ENCODE measurements around the gene SLX4IP. TPM values are rescaled to one million over a fixed set of nuclear protein-coding genes. Genes with fewer than 3 reads are reported as not detected.
A peak's percentile ranks its signal among the peaks of the same experiment; 100 is the strongest.
"Not testable (repeated sequence)": the region's sequence is repeated elsewhere in the genome, so short reads cannot be mapped to it uniquely, and the experiment has no call there.

The SLX4IP gene
- total and polyA plus RNA-seq, 5 experiments from 2014 or later, result 1.5 to 6.3 (median 2.5) TPM

- no peak overlapping the region for H3K4me3 Mint-ChIP-seq
- peaks cover 0 to 6% (median 4%) of the 10 kb centered on the region in 4 donors for H3K4me1 Mint-ChIP-seq
- H3K27ac Mint-ChIP-seq, result no peak overlapping the region
- no peaks in the 10 kb centered on the region for H3K9me3 Mint-ChIP-seq
- ATAC-seq, result no peak
- no peak for DNase-seq
- POLR2A ChIA-PET, result no interaction called here
- peaks cover 0 to 60% (median 9%) of the 10 kb centered on the region in 3 donors for H3K36me3 Mint-ChIP-seq
- H3K27me3 Mint-ChIP-seq, result no peaks in the 10 kb centered on the region
These were observed 23.4 kb upstream of the SLX4IP start for GRCh38 chr20:10411673-10412072.

DNA sequence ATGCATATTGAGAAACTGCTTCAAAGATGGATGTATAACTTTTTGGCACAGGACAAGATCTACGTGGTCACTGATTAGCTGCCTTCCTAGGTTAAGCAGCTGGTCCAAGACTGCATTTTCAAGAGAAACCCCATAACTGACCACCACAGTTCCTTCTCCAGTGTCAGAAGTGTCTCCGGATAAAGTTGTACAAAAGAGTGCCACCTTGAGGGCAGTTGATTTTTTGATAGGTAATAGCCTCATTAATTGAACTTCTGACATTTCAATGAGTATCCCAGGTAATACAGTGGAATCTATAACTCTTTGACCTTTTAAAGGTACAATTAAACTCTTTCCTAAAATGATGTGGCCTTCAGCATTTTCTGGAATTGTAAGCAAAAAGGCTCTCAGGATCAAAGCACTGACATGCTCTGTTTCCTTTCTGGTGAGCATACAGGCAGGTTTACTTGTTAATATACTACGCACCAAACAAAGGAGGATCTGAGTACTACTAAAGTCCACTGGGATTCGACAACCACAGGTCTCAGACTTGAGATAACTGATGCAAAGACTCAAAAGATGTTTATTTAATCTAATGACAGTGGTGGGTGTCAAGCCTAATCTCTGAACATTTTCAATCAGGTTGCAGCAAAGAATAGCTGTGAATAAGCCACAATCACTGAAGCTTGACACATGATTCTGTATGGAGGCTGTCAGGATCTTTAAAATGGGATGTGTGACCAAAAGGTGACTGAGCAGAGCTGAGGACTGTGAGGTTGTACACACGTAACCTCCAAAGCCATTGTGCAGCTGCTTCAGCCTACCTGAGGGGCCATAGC lies 22.3 kb upstream of the SLX4IP start:
- DNase-seq (no peak), ATAC-seq (no peak)
- Mint-ChIP-seq H3K4me3 (no peak overlapping the region), H3K27ac (peak overlapping the region in 1 of 10 donors; percentile 4), H3K36me3 (peaks cover 4 to 59% (median 11%) of the 10 kb centered on the region in 3 donors), H3K9me3 (no peaks in the 10 kb centered on the region), H3K4me1 (peaks cover 3 to 11% (median 7%) of the 10 kb centered on the region in 4 donors), H3K27me3 (no peaks in the 10 kb centered on the region)
- POLR2A ChIA-PET, result no interaction called here

GRCh38 chr20:10415013-10415650 lies 20.0 kb upstream of the SLX4IP start:
- no peaks in the 10 kb centered on the region for H3K27me3 Mint-ChIP-seq
- peak overlapping the region in 1 of 10 donors; percentile 27 for H3K27ac Mint-ChIP-seq
- H3K4me1 Mint-ChIP-seq, result peaks cover 6 to 13% (median 9%) of the 10 kb centered on the region in 4 donors
- peaks cover 4 to 70% (median 12%) of the 10 kb centered on the region in 3 donors for H3K36me3 Mint-ChIP-seq
- DNase-seq (no peak), ATAC-seq (no peak)
- no peak overlapping the region for H3K4me3 Mint-ChIP-seq
- POLR2A ChIA-PET, result no interaction called here
- no peaks in the 10 kb centered on the region for H3K9me3 Mint-ChIP-seq

DNA sequence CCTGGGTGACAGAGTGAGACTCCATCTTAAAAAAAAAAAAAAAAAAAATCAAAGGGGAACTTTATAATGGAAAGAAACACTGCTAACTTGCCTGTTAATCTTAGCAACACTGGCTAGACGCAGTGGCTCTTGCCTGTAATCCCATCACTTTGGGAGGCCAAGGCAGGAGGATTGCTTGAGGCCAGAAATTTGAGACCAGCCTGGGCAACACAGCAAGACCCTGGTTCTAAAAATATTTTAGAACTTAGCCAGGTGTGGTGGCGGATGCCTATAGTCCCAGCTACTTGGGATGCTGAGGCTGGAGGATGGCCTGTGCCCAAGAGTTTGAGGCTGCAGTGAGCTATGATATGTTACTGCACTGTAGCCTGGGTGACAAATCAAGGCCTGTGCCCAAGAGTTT lies 17.9 kb upstream of the SLX4IP start:
- ATAC-seq, POLR2A ChIA-PET, H3K27me3 Mint-ChIP-seq, DNase-seq, H3K4me3 Mint-ChIP-seq, H3K9me3 Mint-ChIP-seq: not testable (repeated sequence)
- Mint-ChIP-seq H3K4me1 (peaks cover 6 to 16% (median 13%) of the 10 kb centered on the region in 4 donors), H3K27ac (peak overlapping the region in 1 of 10 donors; percentile 87), H3K36me3 (peaks cover 4 to 69% (median 10%) of the 10 kb centered on the region in 3 donors)

- Mint-ChIP-seq H3K27ac (no peak overlapping the region), H3K9me3 (no peaks in the 10 kb centered on the region), H3K4me3 (no peak overlapping the region), H3K36me3 (peaks cover 4 to 57% (median 12%) of the 10 kb centered on the region in 3 donors), H3K27me3 (no peaks in the 10 kb centered on the region), H3K4me1 (peaks cover 8 to 18% (median 16%) of the 10 kb centered on the region in 4 donors)
- POLR2A ChIA-PET, result no interaction called here
- DNase-seq (no peak), ATAC-seq (no peak)
These were observed 15.5 kb upstream of the SLX4IP start for GRCh38 chr20:10419550-10420133.

GRCh38 chr20:10423735-10424134 lies 11.4 kb upstream of the SLX4IP start:
- H3K36me3 Mint-ChIP-seq, result peaks cover 0 to 38% (median 7%) of the 10 kb centered on the region in 3 donors
- ATAC-seq, result no peak
- no peak overlapping the region for H3K27ac Mint-ChIP-seq
- no peaks in the 10 kb centered on the region for H3K27me3 Mint-ChIP-seq
- DNase-seq, result no peak
- peaks cover 6 to 24% (median 12%) of the 10 kb centered on the region in 4 donors for H3K4me1 Mint-ChIP-seq
- H3K4me3 Mint-ChIP-seq, result no peak overlapping the region
- no peaks in the 10 kb centered on the region for H3K9me3 Mint-ChIP-seq
- POLR2A ChIA-PET, result no interaction called here

- Mint-ChIP-seq H3K4me1 (peaks cover 29 to 46% (median 39%) of the 10 kb centered on the region in 4 donors), H3K36me3 (peaks cover 0 to 24% (median 6%) of the 10 kb centered on the region in 3 donors), H3K9me3 (no peaks in the 10 kb centered on the region), H3K27me3 (no peaks in the 10 kb centered on the region), H3K4me3 (no peak overlapping the region), H3K27ac (peak overlapping the region in 3 of 10 donors; percentile 16 to 43 (median 29))
- DNase-seq (peak in 8 of 10 donors; percentile 14 to 41 (median 29)), ATAC-seq (peak in 1 of 2 donors; percentile 23)
- POLR2A ChIA-PET, result interaction anchor here (0.8 kb wide), 1 partner anchor 87 kb away, joined by 3 read pairs; no protein-coding TSS in a partner anchor
These were observed 7.9 kb upstream of the SLX4IP start for GRCh38 chr20:10427060-10427692.

GRCh38 chr20:10428008-10428407 lies 7.1 kb upstream of the SLX4IP start:
- peak overlapping the region in 1 of 10 donors; percentile 24 for H3K27ac Mint-ChIP-seq
- H3K27me3 Mint-ChIP-seq, result no peaks in the 10 kb centered on the region
- H3K9me3 Mint-ChIP-seq, result no peaks in the 10 kb centered on the region
- peaks cover 0 to 23% (median 5%) of the 10 kb centered on the region in 3 donors for H3K36me3 Mint-ChIP-seq
- POLR2A ChIA-PET, result no interaction called here
- peaks cover 31 to 50% (median 40%) of the 10 kb centered on the region in 4 donors for H3K4me1 Mint-ChIP-seq
- no peak overlapping the region for H3K4me3 Mint-ChIP-seq
- ATAC-seq (no peak), DNase-seq (no peak)

DNA sequence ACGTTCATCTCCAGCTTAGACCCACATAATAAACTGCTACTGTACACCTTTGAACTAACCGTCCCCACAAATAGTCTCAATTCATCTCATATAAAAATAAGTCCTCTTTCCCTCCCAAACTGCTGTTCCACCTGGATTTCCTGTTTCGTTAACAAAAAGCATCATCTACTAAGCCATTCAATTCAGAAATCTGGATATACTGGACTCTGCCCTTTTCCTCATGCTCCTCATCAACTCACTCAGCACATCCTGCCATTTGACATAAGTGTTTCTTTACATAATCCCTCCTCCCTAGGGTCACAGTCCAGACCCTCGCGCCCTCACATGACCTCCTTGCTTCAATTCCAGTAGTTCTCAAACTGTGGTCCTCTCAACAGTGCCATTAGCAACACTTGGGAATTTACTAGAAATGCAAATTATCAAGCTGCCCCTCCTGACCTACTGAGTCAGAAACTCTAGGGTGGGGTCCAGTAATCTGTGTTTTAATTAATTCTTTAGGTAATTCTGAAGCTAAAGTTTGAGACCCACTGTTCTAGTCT lies 5.6 kb upstream of the SLX4IP start:
- DNase-seq, result no peak
- Mint-ChIP-seq H3K4me1 (peaks cover 33 to 52% (median 44%) of the 10 kb centered on the region in 4 donors), H3K27ac (peak overlapping the region in 6 of 10 donors; percentile 1 to 65 (median 40)), H3K9me3 (peaks cover 0 to 2% (median 0%) of the 10 kb centered on the region in 9 donors), H3K27me3 (no peaks in the 10 kb centered on the region), H3K36me3 (peaks cover 0 to 16% (median 1%) of the 10 kb centered on the region in 3 donors), H3K4me3 (no peak overlapping the region)
- POLR2A ChIA-PET, result no interaction called here
- no peak for ATAC-seq

DNA sequence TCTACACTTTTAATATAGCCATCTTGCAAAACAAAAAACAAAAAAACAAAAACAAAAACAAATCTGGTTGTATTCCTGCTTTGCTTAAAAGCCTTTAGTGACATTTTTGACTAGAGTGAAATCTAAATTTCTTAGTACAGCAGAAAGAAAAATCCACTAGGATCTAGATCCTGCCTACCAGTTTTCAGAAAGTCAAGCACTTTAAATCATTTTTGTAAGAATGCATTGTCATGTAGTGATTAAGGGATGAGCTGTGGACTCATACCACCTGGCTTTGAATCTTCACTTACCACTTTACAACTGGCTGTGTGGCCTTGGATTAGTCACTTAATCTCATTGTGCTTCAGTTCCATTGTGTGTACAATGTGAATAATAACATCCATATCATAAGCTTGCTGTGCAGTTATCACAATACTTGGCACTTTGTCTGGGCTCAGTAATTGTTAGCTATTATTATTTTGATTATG lies 5.1 kb upstream of the SLX4IP start:
- Mint-ChIP-seq H3K9me3 (peaks cover 0 to 2% (median 0%) of the 10 kb centered on the region in 9 donors), H3K36me3 (peaks cover 0 to 13% (median 1%) of the 10 kb centered on the region in 3 donors), H3K4me1 (peaks cover 33 to 53% (median 46%) of the 10 kb centered on the region in 4 donors), H3K27me3 (no peaks in the 10 kb centered on the region), H3K4me3 (no peak overlapping the region), H3K27ac (peak overlapping the region in 4 of 10 donors; percentile 6 to 61 (median 29))
- DNase-seq (no peak), ATAC-seq (no peak)
- POLR2A ChIA-PET, result no interaction called here

- Mint-ChIP-seq H3K36me3 (peaks cover 0 to 11% (median 1%) of the 10 kb centered on the region in 3 donors), H3K27me3 (no peaks in the 10 kb centered on the region), H3K9me3 (peaks cover 0 to 2% (median 0%) of the 10 kb centered on the region in 9 donors), H3K4me1 (peaks cover 36 to 59% (median 52%) of the 10 kb centered on the region in 4 donors), H3K4me3 (no peak overlapping the region), H3K27ac (peak overlapping the region in 3 of 10 donors; percentile 6 to 47 (median 11))
- DNase-seq, result no peak
- ATAC-seq, result no peak
- POLR2A ChIA-PET, result no interaction called here
These were observed 4.4 kb upstream of the SLX4IP start for GRCh38 chr20:10430704-10431103.

DNA sequence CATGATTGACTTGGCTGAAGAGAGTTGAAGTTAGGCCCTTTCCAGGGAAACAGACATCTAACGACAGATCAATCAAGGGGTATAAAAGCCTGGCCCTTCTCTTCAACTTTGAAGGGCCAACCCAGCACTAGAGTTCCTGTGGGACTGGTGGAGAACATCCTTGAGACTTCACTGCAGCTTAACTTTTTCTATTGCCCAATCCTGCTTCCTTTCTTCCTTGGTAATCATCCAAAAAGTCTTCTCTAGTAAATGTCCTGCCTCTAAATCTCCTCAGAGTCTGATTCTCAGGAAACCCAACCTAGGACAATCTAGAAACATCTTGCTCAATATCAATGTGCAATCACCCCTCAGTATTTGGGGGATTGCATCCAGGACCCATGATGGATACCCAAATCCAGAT lies 3.0 kb upstream of the SLX4IP start:
- H3K4me3 Mint-ChIP-seq, result peak overlapping the region in 9 of 10 donors; percentile 3 to 55 (median 40)
- H3K4me1 Mint-ChIP-seq, result peaks cover 34 to 62% (median 55%) of the 10 kb centered on the region in 4 donors
- H3K9me3 Mint-ChIP-seq, result peaks cover 0 to 2% (median 0%) of the 10 kb centered on the region in 9 donors
- peak overlapping the region in 9 of 10 donors; percentile 26 to 82 (median 69) for H3K27ac Mint-ChIP-seq
- no peak for ATAC-seq
- DNase-seq, result no peak
- POLR2A ChIA-PET, result no interaction called here
- H3K27me3 Mint-ChIP-seq, result no peaks in the 10 kb centered on the region
- H3K36me3 Mint-ChIP-seq, result peaks cover 0 to 5% (median 0%) of the 10 kb centered on the region in 3 donors
